HCT116 (cell line): ENCODE data around the gene ZNF678. TPM values are rescaled to one million over a fixed set of nuclear protein-coding genes. Genes with fewer than 3 reads are reported as not detected.

ENCODE experiments used
- ATAC-seq: fragments of 200-7000 bp; cut with Tn5 transposase; 2 replicates; pipeline ENCODE4 v1.9.1; 2020; ENCODE audit warnings: mild to moderate bottlenecking, moderate library complexity
- BruUV-seq: library from RNA; stranded (reverse); fragments of 400-500 nt; replicated peaks from 2 replicates; lab custom pipeline; 2021; lab: Mats Ljungman, UMichigan
- CTCF ChIA-PET: fragments of 300-600 bp; sonication (Branson Sonifier 250); formaldehyde crosslinking; loops from one replicate; lab custom pipeline; 2021; ENCODE audit warnings: antibody characterized with exemption; lab: Charles Lee
- POLR2A ChIA-PET: fragments of 300-600, 350-600 bp; sonication (Branson Sonifier 250); formaldehyde crosslinking; loops from one replicate; lab custom pipeline; 2021; ENCODE audit warnings: antibody characterized with exemption; lab: Charles Lee
- RAD21 ChIA-PET, 2 experiments: fragments of 300-600 bp; sonication (Branson Sonifier 250); formaldehyde crosslinking; loops; one replicate each; lab custom pipeline; 2023; ENCODE audit warnings: low total read pairs in 2 of 2; ENCODE audit not compliant: uncharacterized antibody in 2 of 2, unreplicated experiment in 2 of 2, low non-redundant PET in 1 of 2; lab: Charles Lee
- DNase-seq: peaks from one replicate; pipeline ENCODE4 v3.0.0-alpha.2; 2010; ENCODE audit warnings: low read depth, low spot score
- H2AFZ ChIP-seq: fragments of 200-600 bp; shearing (Covaris generic), sonication (generic); 2 replicates; pipeline ENCODE4 v1.6.1; 2017; ENCODE audit warnings: low read depth, mixed run types, mixed read lengths, antibody characterized with exemption, low read length; ENCODE audit not compliant: poor library complexity, severe bottlenecking
- H3K27ac ChIP-seq: 2 replicates; pipeline ENCODE4 v1.5.1; 2012; ENCODE audit warnings: low read depth, low read length
- H3K27me3 ChIP-seq: fragments of 200-600 bp; sonication (generic); 2 replicates; pipeline ENCODE4 v1.6.1; 2016; ENCODE audit warnings: mixed run types, low read length, mixed read lengths; ENCODE audit not compliant: insufficient read depth
- H3K36me3 ChIP-seq, 2 experiments: fragments of 200-500 bp in 1 of 2; fragments of 200-600 bp in 1 of 2; sonication (Bioruptor generic) in 1 of 2; sonication (generic) in 1 of 2; 2 replicates each; pipeline versions ENCODE4 v1.5.1 to v1.6.1; 2014 to 2016; ENCODE audit warnings: low read length in 2 of 2, inconsistent platforms in 1 of 2, mixed read lengths in 1 of 2, mixed run types in 1 of 2; ENCODE audit not compliant: insufficient read depth in 2 of 2, control insufficient read depth in 1 of 2
- H3K4me1 ChIP-seq, 2 experiments: fragments of 200-600 bp in 1 of 2; sonication (generic) in 1 of 2; 2 replicates each; pipeline versions ENCODE4 v1.5.1 to v1.6.1; 2012 to 2017; ENCODE audit warnings: low read length in 2 of 2, inconsistent platforms in 1 of 2, mild to moderate bottlenecking in 1 of 2, mixed read lengths in 1 of 2, mixed run types in 1 of 2, moderate library complexity in 1 of 2; ENCODE audit not compliant: insufficient read depth in 2 of 2, control insufficient read depth in 1 of 2
- H3K4me2 ChIP-seq: fragments of 200-600 bp; sonication (generic); 2 replicates; pipeline ENCODE4 v1.6.1; 2017; ENCODE audit warnings: mixed run types, low read length, mixed read lengths
- H3K4me3 ChIP-seq, 2 experiments: fragments of 200-600 bp in 1 of 2; sonication (generic) in 1 of 2; replicated peaks in 1 of 2; 2 replicates each; pipeline ENCODE4 v1.5.1; 2011 to 2016; ENCODE audit warnings: low read length in 2 of 2, control low read depth in 1 of 2, low read depth in 1 of 2, mild to moderate bottlenecking in 1 of 2, mixed read lengths in 1 of 2, mixed run types in 1 of 2
- H3K79me2 ChIP-seq: fragments of 200-600 bp; sonication (generic); 2 replicates; pipeline ENCODE4 v1.6.1; 2017; ENCODE audit warnings: mild to moderate bottlenecking, mixed run types, low read length, moderate library complexity, mixed read lengths; ENCODE audit not compliant: insufficient read depth
- H3K9ac ChIP-seq: fragments of 200-600 bp; sonication (generic); 2 replicates; pipeline ENCODE4 v1.6.1; 2016; ENCODE audit warnings: low read length, mixed read lengths
- H3K9me2 ChIP-seq: fragments of 200-600 bp; sonication (generic), shearing (Covaris generic); 2 replicates; pipeline ENCODE4 v1.6.1; 2017; ENCODE audit warnings: mixed run types, mild to moderate bottlenecking, moderate library complexity; ENCODE audit not compliant: insufficient read depth
- H3K9me3 ChIP-seq, 2 experiments: fragments of 200-500 bp in 1 of 2; fragments of 200-600 bp in 1 of 2; sonication (Bioruptor generic) in 1 of 2; sonication (generic) in 1 of 2; 2 replicates each; pipeline ENCODE4 v1.6.1; 2014 to 2017; ENCODE audit warnings: low read length in 2 of 2, mixed read lengths in 2 of 2, inconsistent platforms in 1 of 2, low read depth in 1 of 2, mild to moderate bottlenecking in 1 of 2, mixed run types in 1 of 2, moderate library complexity in 1 of 2; ENCODE audit not compliant: control insufficient read depth in 1 of 2, insufficient read depth in 1 of 2
- H4K20me1 ChIP-seq: fragments of 200-600 bp; sonication (generic), shearing (Covaris generic); 2 replicates; pipeline ENCODE4 v1.6.1; 2017; ENCODE audit warnings: mixed run types, mild to moderate bottlenecking, moderate library complexity; ENCODE audit not compliant: insufficient read depth
- CEBPB ChIP-seq: IDR thresholded peaks from 2 replicates; pipeline ENCODE4 v1.6.1; 2012; ENCODE audit warnings: low read depth
- FOSL1 ChIP-seq: IDR thresholded peaks from 2 replicates; pipeline ENCODE4 v1.6.1; 2012; ENCODE audit warnings: low read depth
- JUND ChIP-seq: IDR thresholded peaks from 2 replicates; pipeline ENCODE4 v1.6.1; 2012
- RAD21 ChIP-seq: IDR thresholded peaks from 2 replicates; pipeline ENCODE4 v1.6.1; 2012; ENCODE audit warnings: low read depth, mild to moderate bottlenecking
- TCF7L2 ChIP-seq: IDR thresholded peaks from 2 replicates; pipeline ENCODE4 v1.7.0; 2011; ENCODE audit warnings: borderline replicate concordance, inconsistent platforms; ENCODE audit not compliant: insufficient read depth, insufficient read length; ENCODE audit errors: extremely low read depth
- intact Hi-C: fragments of 100-400 bp; cut with micrococcal nuclease; formaldehyde crosslinking; loops from 2 replicates; pipeline ENCODE4 v1.10.0; 2022
- total RNA-seq: library from RNA; stranded (reverse); gene quantifications from one replicate; pipeline ENCODE4 v1.2.1, GENCODE V29; 2021; ENCODE audit not compliant: unreplicated experiment
- TF ChIP-seq, protein P1 (sequence below): IDR thresholded peaks from 2 replicates; pipeline ENCODE4 v1.6.1; 2012
- TF ChIP-seq, protein P2 (sequence below): IDR thresholded peaks from 2 replicates; pipeline ENCODE4 v1.6.1; 2012

ZNF678 gene
- total RNA-seq, 1 experiment from 2014 or later: 6.1 TPM

DNA sequence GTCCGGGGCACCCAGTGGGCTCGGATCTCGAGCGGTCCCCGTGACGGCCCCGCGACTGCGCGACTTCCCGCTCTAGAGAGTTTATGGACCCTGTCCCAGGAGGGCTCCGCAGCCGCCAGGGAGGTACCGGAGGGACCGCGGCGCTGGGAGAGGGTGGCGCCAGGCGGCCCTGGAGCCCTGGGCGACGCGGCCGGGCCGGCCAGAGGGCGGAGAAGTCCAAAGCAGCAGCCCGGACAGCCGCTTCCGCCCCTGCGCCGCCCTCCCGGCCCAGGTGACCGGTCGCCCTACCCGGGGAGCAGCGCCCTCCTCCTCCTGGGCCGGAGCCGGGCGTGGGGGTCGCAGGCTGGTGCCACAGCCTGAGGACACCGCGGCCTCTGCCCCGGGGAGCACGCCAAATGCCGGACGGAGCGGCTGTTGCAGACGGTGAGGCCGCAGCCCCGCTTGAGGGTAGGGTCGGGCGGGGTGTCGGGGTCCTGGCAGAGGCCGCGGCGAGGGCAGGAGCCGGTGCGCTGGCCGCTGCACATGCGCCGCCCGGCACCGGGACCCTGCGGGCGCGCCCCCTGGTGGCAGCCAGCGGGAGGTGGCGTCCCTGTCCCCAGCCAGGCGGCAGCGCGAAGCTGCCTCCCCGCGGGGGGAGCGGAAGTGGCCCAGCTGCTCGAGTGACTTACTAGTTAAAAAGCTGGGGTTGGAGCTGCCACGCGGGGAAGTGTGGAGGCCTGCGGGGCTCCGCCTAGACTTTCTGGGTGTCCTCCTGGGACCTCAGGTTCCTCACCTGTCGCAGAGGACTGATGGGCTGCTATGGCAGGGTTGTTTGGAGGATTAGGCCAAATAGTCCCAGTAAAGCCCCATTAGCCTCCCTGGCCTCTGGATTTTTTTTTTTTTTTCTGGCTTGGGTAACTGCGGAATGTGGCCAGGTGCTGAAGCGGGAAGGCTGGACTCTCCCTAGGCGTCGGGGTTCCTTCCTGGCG, 20.9 kb upstream of the ZNF678 start (continued):
- TF ChIP-seq TCF7L2 (no peak), RAD21 (peak; percentile 44), FOSL1 (no peak), JUND (no peak), CEBPB (no peak)
- TF ChIP-seq, protein P1, sequence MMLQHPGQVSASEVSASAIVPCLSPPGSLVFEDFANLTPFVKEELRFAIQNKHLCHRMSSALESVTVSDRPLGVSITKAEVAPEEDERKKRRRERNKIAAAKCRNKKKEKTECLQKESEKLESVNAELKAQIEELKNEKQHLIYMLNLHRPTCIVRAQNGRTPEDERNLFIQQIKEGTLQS: no peak

DNA sequence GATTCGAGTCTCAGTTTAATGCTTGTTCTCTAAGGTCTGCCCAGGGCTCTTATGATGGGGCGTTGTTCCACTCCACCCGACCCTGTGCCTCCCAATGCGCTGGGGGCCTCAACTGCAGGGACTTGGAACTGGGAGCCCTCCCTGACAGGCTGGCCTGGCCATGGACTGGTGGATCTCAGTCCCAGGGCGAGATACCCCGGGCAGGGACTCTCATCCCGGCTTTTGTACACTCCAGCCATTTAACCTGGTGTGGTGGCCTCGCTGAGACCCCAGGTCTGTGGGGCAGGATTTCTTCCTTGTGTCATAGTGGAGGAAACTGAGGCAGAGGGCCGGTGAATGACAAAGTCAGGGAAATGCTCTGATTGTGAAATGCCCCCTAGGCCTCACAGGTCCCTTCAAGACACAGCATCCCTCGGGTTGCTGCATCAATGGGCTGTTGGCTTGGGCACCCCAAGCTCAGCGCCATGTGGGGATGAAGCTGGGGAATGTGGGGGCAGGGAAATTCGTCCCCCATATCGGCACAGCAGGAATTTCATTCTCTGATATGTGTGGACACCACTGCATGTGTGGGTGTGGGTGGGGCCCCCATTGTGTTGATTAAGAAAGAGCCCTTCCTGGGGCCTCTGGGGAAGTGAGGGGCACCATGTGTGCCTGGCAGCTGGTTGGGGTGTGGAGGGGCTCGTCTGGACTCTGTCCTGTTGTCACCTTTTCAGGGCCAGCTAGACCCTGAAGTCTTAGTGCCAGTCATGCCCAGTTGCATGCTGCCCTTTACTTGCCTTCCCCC, 19.9 kb upstream of the ZNF678 start:
- ChIA-PET CTCF (interaction anchor here (0.7 to 0.9 kb wide), 2 partner anchors 14 to 20 kb away, joined by 3 to 6 read pairs; partner anchors contain the start of gene ZNF678), POLR2A (no interaction called here), RAD21 (no interaction called here)
- no TSS peak for BruUV-seq
- TF ChIP-seq, protein P2, sequence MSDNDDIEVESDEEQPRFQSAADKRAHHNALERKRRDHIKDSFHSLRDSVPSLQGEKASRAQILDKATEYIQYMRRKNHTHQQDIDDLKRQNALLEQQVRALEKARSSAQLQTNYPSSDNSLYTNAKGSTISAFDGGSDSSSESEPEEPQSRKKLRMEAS: no peak
- no peaks in the 10 kb centered on the region for H3K9me2 ChIP-seq
- 0 out of 2 replicates have a peak overlapping the region, but pooled peaks have one; percentile 43 for H3K9ac ChIP-seq
- H3K4me3 ChIP-seq: no peak overlapping the region
- H3K9me3 ChIP-seq: no peaks in the 10 kb centered on the region
- ATAC-seq (no peak), DNase-seq (no peak)
- H3K27me3 ChIP-seq: no peaks in the 10 kb centered on the region
- no peak overlapping the region; the same call in 1 of the 2 replicates for H3K27ac ChIP-seq
- no peak overlapping the region for H2AFZ ChIP-seq
- no peaks in the 10 kb centered on the region for H4K20me1 ChIP-seq
- intact Hi-C loops: no loop called here
- H3K4me2 ChIP-seq: no peak overlapping the region
- no peaks in the 10 kb centered on the region for H3K36me3 ChIP-seq
- no peaks in the 10 kb centered on the region for H3K79me2 ChIP-seq
- H3K4me1 ChIP-seq: peaks cover 0 to 11% of the 10 kb centered on the region in 2 experiments; a peak in 3 of 4 replicates
